GM13976 (cell line): ENCODE measurements around the gene U2AF2.

Experiments
- DNase-seq: peaks from one replicate; pipeline ENCODE4 v3.0.0; 2012; ENCODE audit warnings: low spot score
- CTCF ChIP-seq: IDR thresholded peaks from 2 replicates; pipeline ENCODE4 v1.5.1; 2012; ENCODE audit warnings: borderline replicate concordance, mild to moderate bottlenecking; ENCODE audit not compliant: insufficient read depth; ENCODE audit errors: extremely low read depth, missing control alignments, control extremely low read depth
- in situ Hi-C: fragments of 300-500 bp; cut with MboI; formaldehyde crosslinking; loops from one replicate; pipeline ENCODE4 v1.12.0; 2022; ENCODE audit warnings: low sequenced_read_pairs, mixed read lengths, inconsistent platforms; ENCODE audit not compliant: unreplicated experiment

The U2AF2 gene

GRCh38 chr19:55673889-55674288, 19.1 kb downstream of the U2AF2 start:
- in situ Hi-C loops, result no loop called here
- DNase-seq, result no peak

GRCh38 chr19:55674459-55674840, 19.6 kb downstream of the U2AF2 start:
- TF ChIP-seq CTCF, result no peak
- DNase-seq, result no peak
- in situ Hi-C loops, result no loop called here

More at GRCh38 chr19:55673889-55674288, 19.1 kb downstream of the U2AF2 start:
- no peak for TF ChIP-seq CTCF

GRCh38 chr19:55674841-55675660, 20.2 kb downstream of the U2AF2 start, which contains the start of gene EPN1:
EPN1 (plus strand) TSS chr19:55675226; CDS start chr19:55678628, 3,402 bp downstream.
- no peak for TF ChIP-seq CTCF
- in situ Hi-C loops, result no loop called here
- DNase-seq, result peak; percentile 99

DNA sequence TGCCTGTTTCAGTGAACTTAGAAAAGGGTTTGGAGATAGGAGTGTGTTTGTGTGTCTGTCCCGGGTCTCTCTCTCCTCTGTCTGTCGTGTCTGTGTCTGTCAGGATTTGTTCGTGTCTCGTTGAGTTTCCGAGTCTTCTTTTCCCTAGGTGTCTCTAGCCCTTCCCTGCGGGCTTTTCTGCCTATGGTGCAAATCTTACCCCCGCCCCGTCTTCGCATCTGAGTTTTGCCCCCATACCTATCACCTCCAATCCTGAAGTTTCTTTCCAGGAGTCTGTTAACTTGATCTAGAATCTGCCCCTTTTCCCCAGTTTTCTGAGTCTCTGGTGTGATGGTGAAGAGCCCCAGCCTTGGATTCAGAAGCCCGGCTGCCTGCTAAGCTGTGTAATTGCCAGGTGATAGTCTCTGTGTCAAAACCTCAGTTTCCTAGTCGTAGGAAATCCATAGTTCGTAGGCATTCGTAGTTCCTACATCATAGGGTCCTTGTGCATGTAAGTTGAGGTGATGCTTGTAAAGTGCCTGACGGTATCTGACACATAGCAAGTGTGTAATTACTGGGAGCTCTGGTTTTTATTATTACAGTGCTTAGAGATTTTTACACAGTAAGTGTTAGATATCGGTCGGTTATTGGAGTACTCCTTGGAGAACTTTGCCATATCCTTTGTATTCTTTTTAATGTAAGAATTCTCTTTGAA, 21.0 kb downstream of the U2AF2 start:
- no peak for DNase-seq
- in situ Hi-C loops, result no loop called here
- no peak for TF ChIP-seq CTCF

DNA sequence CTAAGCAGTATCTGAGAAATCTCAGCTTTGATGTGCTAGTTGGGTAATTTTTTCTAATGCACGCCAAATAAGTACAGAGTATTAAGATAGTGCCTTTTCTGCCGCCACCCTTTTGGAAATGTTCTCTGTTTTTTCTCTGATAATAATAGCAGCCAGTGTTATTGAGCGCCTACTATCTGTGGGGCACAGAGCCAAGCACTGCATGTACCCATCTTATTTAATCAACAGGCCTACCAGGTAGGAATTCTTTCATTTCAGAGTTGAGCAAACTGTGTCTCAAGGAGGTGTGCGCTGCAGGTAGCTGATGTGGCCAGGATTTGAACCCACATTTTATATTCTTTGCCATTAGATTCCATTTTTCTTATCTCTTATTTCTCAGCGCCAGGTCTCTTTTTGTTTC, 21.5 kb downstream of the U2AF2 start:
- in situ Hi-C loops, result no loop called here
- DNase-seq, result no peak
- TF ChIP-seq CTCF, result no peak

DNA sequence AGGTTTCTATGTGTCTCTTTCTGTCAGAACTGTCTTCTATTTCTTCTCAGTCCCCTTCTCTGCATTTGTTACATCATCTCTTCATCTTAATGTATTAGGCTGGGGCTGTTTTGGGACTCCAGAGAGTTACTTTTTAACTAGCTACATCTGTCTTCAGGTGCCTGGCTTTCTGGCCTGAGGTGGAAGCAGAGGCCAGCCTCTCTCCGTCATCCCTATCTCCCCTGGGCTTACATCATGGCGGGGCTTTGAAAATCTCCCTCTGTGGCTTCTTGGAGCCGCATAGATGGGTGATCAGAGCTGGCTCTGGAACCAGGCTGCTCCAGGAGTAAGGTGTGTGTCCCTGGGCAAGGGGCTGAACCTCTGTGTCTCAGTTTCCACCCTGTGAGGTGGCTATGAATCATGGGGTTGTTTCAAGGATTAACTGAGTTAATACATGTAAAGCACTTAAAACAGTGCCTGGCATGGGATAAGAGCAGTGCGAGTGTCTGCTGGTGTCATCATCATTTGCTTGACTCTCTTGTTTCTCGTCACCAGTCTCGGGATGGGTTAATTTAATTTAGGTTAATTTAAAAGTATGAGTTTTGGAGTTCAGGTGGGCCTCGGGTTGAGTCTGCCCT, 22.2 kb downstream of the U2AF2 start:
- DNase-seq, result no peak
- no peak for TF ChIP-seq CTCF
- in situ Hi-C loops, result no loop called here
